ENCODE data around the gene MYO9A.

MYO9A gene

DNA sequence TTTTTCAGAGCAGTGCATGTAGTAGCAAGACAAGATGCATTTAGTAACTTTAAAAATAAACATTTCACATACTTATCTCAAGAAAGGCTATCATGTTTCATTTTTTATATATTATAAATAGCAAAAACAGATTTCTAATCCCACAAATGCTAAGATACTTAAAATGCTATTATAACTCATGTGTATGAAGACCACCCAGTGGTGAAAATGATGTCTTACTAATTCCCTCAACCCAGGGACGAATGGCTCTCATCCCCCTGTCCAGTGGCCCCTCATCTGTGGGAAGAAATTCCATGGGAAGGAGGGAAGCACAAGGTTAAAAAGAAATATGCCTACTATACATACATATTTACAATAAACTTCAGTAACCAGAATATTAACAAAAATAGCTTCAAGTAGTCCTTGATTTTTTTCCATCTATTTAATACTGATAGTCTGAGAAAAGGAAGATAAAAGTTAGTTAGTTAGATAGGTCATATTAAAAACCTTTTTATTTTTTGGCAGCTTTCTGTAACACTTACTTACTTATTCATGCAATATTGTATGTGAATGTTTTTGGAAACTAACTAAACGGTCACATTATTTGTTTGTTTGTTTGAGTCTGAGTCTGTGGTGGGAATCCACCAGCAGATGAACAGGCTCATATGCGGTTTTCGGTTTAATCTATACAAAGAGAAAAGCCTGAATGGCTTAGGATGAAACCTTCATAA is 292.8 kb downstream of the MYO9A start:
- peaks cover 15% of the 10 kb centered on the region for H3K4me1 ChIP-seq (ENCODE audit: control insufficient read depth, low read depth, low read length)
- H3K27me3 ChIP-seq (ENCODE audit: control insufficient read depth, insufficient read depth, low read length): no peaks in the 10 kb centered on the region
- no peak overlapping the region for H3K27ac ChIP-seq (ENCODE audit: low read length)
- no peak overlapping the region for H3K9ac ChIP-seq (ENCODE audit: low read length)
- no peak overlapping the region for H3K4me3 ChIP-seq (ENCODE audit: low read length)
- no peaks in the 10 kb centered on the region for H3K36me3 ChIP-seq (ENCODE audit: control insufficient read depth, low read depth, low read length)
- no peaks in the 10 kb centered on the region for H3K9me3 ChIP-seq (ENCODE audit: control insufficient read depth, low read depth, low read length)

DNA sequence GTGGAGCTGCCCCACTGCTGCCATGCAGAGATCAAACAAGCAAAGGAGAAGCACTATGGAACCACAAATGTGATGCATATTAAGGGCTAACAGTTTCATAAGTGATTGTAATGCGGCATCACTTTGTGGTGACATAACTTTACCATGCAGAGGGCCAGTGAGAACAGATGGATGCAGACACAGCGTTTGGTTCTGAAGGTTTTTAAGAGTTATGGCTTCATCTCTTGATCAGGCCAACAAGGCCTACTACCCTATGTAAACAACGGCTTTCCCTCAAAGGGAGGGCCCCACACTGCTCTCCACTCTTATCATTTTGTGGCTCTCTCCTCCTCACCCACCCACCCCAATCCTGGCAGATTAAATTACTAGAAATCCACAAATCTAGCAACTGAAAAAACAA is 294.1 kb downstream of the MYO9A start:
- no peak overlapping the region for H3K9ac ChIP-seq (ENCODE audit: low read length)
- no peaks in the 10 kb centered on the region for H3K36me3 ChIP-seq (ENCODE audit: control insufficient read depth, low read depth, low read length)
- no peak overlapping the region for H3K27ac ChIP-seq (ENCODE audit: low read length)
- H3K4me3 ChIP-seq (ENCODE audit: low read length): no peak overlapping the region
- H3K9me3 ChIP-seq (ENCODE audit: control insufficient read depth, low read depth, low read length): no peaks in the 10 kb centered on the region
- H3K27me3 ChIP-seq (ENCODE audit: control insufficient read depth, insufficient read depth, low read length): no peaks in the 10 kb centered on the region
- peaks cover 15% of the 10 kb centered on the region for H3K4me1 ChIP-seq (ENCODE audit: control insufficient read depth, low read depth, low read length)

DNA sequence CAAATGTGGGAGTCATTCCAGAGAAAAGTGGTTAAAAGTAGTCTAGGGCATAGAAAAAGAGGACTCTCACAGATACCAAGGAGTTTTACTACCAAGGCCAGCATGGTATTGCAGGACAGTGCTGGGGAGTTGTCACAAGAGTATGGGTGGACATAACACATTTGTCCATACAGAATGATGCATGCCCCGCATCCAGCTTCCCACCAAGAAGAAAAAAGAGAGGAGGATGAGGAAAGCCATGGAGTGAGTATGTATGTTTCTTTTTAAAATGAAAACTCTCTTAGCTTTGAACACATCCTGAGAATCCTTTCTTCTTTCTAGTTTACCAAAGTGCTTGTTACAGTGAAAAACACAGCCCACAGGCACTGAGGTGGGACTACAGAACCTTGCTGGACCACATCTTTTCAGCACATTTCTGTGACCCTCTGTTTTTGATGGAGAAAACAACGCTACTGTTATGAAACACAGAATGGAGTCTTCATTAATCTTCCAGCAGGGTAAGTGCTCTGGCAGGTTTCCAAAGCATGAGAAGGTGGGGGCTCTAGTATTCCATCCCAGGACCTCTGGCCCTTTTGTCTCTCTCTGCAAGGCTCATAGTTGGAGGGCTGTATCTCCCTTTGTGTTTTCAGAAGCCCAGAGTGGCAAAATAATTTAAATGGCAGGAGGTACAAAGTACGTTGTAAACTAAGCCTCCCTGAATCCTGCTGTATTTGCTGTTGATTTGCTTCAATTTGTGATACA is 294.9 kb downstream of the MYO9A start:
- no peaks in the 10 kb centered on the region for H3K27me3 ChIP-seq (ENCODE audit: control insufficient read depth, insufficient read depth, low read length)
- peaks cover 15% of the 10 kb centered on the region for H3K4me1 ChIP-seq (ENCODE audit: control insufficient read depth, low read depth, low read length)
- no peaks in the 10 kb centered on the region for H3K9me3 ChIP-seq (ENCODE audit: control insufficient read depth, low read depth, low read length)
- no peaks in the 10 kb centered on the region for H3K36me3 ChIP-seq (ENCODE audit: control insufficient read depth, low read depth, low read length)
- no peak overlapping the region for H3K9ac ChIP-seq (ENCODE audit: low read length)
- no peak overlapping the region for H3K4me3 ChIP-seq (ENCODE audit: low read length)
- no peak overlapping the region for H3K27ac ChIP-seq (ENCODE audit: low read length)

- no peak overlapping the region for H3K9ac ChIP-seq (ENCODE audit: low read length)
- H3K27me3 ChIP-seq (ENCODE audit: control insufficient read depth, insufficient read depth, low read length): no peaks in the 10 kb centered on the region
- H3K4me3 ChIP-seq (ENCODE audit: low read length): no peak overlapping the region
- no peaks in the 10 kb centered on the region for H3K36me3 ChIP-seq (ENCODE audit: control insufficient read depth, low read depth, low read length)
- H3K4me1 ChIP-seq (ENCODE audit: control insufficient read depth, low read depth, low read length): peaks cover 8% of the 10 kb centered on the region
- H3K27ac ChIP-seq (ENCODE audit: low read length): no peak overlapping the region
- no peaks in the 10 kb centered on the region for H3K9me3 ChIP-seq (ENCODE audit: control insufficient read depth, low read depth, low read length)
Measured at GRCh38 chr15:71821547-71822129, 296.3 kb downstream of the MYO9A start.

DNA sequence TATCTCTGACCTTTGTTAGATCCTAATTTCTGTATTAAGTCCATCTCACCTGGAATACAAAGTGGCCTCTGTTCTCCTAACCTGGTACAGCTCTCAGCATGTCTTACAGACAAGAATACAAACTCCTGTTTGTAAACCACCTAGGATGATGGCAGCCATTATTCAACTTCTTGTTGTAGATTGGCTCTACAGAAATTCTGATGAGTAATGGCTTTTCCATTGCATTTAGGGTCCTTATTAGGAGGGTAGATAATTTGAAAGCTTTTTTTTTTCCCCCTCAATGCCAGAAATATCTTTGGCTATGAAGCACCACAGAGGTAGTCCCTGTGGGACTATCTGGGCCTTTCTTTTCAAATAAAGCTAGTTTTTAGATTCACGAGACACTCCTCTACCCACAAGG is 297.8 kb downstream of the MYO9A start:
- Histone ChIP-seq H3K4me1 (ENCODE audit: control insufficient read depth, low read depth, low read length) (no peaks in the 10 kb centered on the region), H3K9me3 (ENCODE audit: control insufficient read depth, low read depth, low read length) (no peaks in the 10 kb centered on the region), H3K4me3 (ENCODE audit: low read length) (no peak overlapping the region), H3K27me3 (ENCODE audit: control insufficient read depth, insufficient read depth, low read length) (no peaks in the 10 kb centered on the region), H3K27ac (ENCODE audit: low read length) (no peak overlapping the region), H3K9ac (ENCODE audit: low read length) (no peak overlapping the region), H3K36me3 (ENCODE audit: control insufficient read depth, low read depth, low read length) (no peaks in the 10 kb centered on the region)

- Histone ChIP-seq H3K27me3 (ENCODE audit: control insufficient read depth, insufficient read depth, low read length) (no peaks in the 10 kb centered on the region), H3K4me1 (ENCODE audit: control insufficient read depth, low read depth, low read length) (no peaks in the 10 kb centered on the region), H3K27ac (ENCODE audit: low read length) (no peak overlapping the region), H3K4me3 (ENCODE audit: low read length) (no peak overlapping the region), H3K9ac (ENCODE audit: low read length) (no peak overlapping the region), H3K36me3 (ENCODE audit: control insufficient read depth, low read depth, low read length) (no peaks in the 10 kb centered on the region), H3K9me3 (ENCODE audit: control insufficient read depth, low read depth, low read length) (no peaks in the 10 kb centered on the region)
Measured at GRCh38 chr15:71817351-71817750, 300.6 kb downstream of the MYO9A start.

DNA sequence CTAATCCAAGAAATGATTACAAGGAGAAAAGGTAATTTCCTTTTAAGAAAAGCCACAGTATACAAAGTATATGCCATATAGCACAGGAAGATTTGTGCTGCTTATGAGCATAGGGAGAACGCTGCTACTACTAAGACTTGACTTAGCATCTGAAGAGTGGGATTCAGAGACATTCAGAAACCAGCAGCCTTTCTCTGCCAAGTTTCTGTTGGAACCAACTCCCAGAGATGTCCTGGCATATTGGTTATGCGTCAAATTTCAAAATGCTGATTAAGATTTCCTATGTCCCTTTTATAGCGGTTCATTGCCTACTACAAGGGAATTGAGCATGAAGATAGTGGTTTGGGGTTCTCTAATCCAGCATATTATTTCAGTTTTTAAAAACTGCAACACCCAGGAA is 302.6 kb downstream of the MYO9A start:
- no peaks in the 10 kb centered on the region for H3K36me3 ChIP-seq (ENCODE audit: control insufficient read depth, low read depth, low read length)
- H3K4me3 ChIP-seq (ENCODE audit: low read length): no peak overlapping the region
- no peaks in the 10 kb centered on the region for H3K27me3 ChIP-seq (ENCODE audit: control insufficient read depth, insufficient read depth, low read length)
- H3K4me1 ChIP-seq (ENCODE audit: control insufficient read depth, low read depth, low read length): no peaks in the 10 kb centered on the region
- no peaks in the 10 kb centered on the region for H3K9me3 ChIP-seq (ENCODE audit: control insufficient read depth, low read depth, low read length)
- H3K27ac ChIP-seq (ENCODE audit: low read length): no peak overlapping the region
- no peak overlapping the region for H3K9ac ChIP-seq (ENCODE audit: low read length)

- no peak overlapping the region for H3K4me3 ChIP-seq (ENCODE audit: low read length)
- H3K9me3 ChIP-seq (ENCODE audit: control insufficient read depth, low read depth, low read length): no peaks in the 10 kb centered on the region
- H3K36me3 ChIP-seq (ENCODE audit: control insufficient read depth, low read depth, low read length): no peaks in the 10 kb centered on the region
- H3K27ac ChIP-seq (ENCODE audit: low read length): no peak overlapping the region
- no peak overlapping the region for H3K9ac ChIP-seq (ENCODE audit: low read length)
- H3K27me3 ChIP-seq (ENCODE audit: control insufficient read depth, insufficient read depth, low read length): no peaks in the 10 kb centered on the region
- no peaks in the 10 kb centered on the region for H3K4me1 ChIP-seq (ENCODE audit: control insufficient read depth, low read depth, low read length)
Measured at GRCh38 chr15:71813723-71814470, 304.1 kb downstream of the MYO9A start.

DNA sequence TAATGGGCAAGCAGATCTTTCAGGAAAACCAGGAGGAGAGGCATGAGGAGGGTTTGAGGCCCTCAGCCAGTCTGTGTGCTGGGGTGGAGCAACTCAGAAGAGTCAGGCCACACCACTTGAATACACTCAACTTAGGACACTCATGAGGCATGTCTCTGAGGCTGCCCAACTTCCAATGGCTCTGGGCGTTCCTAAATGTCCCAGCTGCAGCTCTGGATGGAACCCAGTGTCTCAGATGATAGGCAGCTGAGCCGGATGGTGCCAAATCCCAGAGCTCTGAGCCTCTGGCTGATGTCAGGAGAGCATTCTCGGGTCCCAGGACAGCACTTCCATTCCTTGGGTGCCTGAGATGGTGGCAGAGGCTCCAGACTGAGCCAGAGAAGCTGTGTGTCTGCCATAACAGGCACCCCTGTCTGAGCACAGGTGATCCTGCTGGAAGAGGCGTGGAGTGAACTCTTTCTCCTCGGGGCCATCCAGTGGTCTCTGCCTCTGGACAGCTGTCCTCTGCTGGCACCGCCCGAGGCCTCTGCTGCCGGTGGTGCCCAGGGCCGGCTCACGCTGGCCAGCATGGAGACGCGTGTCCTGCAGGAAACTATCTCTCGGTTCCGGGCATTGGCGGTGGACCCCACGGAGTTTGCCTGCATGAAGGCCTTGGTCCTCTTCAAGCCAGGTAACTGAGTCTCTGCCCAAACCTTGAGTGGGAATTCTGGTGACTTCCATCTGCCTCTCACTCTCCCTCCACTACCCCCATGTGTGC is 304.8 kb downstream of the MYO9A start:
- Histone ChIP-seq H3K4me3 (ENCODE audit: low read length) (no peak overlapping the region), H3K27me3 (ENCODE audit: control insufficient read depth, insufficient read depth, low read length) (no peaks in the 10 kb centered on the region), H3K27ac (ENCODE audit: low read length) (no peak overlapping the region), H3K9ac (ENCODE audit: low read length) (no peak overlapping the region), H3K4me1 (ENCODE audit: control insufficient read depth, low read depth, low read length) (peaks cover 2% of the 10 kb centered on the region), H3K36me3 (ENCODE audit: control insufficient read depth, low read depth, low read length) (no peaks in the 10 kb centered on the region), H3K9me3 (ENCODE audit: control insufficient read depth, low read depth, low read length) (no peaks in the 10 kb centered on the region)

DNA sequence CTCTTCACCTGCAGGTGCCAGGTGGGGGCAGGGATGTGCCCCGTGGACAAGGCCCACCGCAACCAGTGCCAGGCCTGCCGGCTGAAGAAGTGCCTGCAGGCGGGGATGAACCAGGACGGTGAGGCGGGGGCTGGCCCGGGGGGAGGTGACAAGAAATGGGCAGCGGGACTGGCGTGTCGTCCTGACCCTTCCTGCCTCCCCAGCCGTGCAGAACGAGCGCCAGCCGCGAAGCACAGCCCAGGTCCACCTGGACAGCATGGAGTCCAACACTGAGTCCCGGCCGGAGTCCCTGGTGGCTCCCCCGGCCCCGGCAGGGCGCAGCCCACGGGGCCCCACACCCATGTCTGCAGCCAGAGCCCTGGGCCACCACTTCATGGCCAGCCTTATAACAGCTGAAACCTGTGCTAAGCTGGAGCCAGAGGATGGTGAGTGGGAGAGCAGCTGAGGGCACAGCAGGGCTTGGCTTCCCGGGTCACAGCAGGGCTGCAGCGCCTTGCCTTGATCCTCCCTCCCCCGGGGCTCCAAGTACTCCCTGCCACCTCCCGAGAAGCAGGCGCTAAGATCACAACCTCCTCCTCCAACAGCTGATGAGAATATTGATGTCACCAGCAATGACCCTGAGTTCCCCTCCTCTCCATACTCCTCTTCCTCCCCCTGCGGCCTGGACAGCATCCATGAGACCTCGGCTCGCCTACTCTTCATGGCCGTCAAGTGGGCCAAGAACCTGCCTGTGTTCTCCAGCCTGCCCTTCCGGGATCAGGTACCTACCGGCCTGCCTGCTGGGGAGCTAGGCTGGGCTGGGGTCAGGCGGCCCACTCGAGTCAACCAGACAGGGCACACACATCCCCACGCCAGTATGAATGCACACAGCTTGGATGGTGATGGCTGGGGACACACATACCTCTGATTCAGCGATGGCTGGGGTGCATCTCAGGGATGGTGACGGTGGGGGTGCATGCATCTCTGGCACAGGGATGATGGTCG is 305.9 kb downstream of the MYO9A start:
- Histone ChIP-seq H3K9ac (ENCODE audit: low read length) (no peak overlapping the region), H3K27me3 (ENCODE audit: control insufficient read depth, insufficient read depth, low read length) (no peaks in the 10 kb centered on the region), H3K36me3 (ENCODE audit: control insufficient read depth, low read depth, low read length) (no peaks in the 10 kb centered on the region), H3K27ac (ENCODE audit: low read length) (no peak overlapping the region), H3K9me3 (ENCODE audit: control insufficient read depth, low read depth, low read length) (no peaks in the 10 kb centered on the region), H3K4me3 (ENCODE audit: low read length) (no peak overlapping the region), H3K4me1 (ENCODE audit: control insufficient read depth, low read depth, low read length) (peaks cover 13% of the 10 kb centered on the region)
